AG08396 (cell line): Measurements from ENCODE around the gene LPAR6.
"Not testable (repeated sequence)": the region's sequence is repeated elsewhere in the genome, so short reads cannot be mapped to it uniquely, and the experiment has no call there.

Source experiments
- DNase-seq: peaks from one replicate; pipeline ENCODE4 v3.0.0; 2012; ENCODE audit warnings: low spot score, mixed read lengths

The LPAR6 gene, protein sequence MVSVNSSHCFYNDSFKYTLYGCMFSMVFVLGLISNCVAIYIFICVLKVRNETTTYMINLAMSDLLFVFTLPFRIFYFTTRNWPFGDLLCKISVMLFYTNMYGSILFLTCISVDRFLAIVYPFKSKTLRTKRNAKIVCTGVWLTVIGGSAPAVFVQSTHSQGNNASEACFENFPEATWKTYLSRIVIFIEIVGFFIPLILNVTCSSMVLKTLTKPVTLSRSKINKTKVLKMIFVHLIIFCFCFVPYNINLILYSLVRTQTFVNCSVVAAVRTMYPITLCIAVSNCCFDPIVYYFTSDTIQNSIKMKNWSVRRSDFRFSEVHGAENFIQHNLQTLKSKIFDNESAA

DNA sequence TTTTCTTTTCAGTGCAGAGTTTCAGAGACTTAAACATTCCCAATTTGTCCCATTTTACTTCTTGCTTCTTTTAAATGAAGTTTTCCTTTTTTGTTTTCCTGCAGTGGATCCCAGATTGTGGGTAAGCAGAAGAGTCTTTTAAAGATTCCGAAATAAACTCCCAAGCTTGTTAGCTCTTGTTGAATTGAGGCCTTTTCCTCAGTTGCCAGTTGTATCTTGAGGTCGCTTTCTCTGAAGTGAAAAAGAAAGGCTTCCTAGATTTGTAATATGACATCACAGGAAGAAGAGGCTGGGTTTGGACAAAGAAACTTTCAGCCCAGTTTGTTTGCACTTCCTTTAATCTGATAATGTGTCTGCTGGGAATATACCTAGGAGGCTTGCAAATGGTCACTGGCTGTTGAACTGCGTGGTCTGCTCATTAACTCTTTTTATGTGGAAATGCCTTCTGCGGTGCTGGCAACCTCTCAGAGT, at the start of gene LPAR6:
Gene LPAR6, minus strand, starts transcription at position 233 of the 471 bp plus-strand sequence. CDS start 690 bp downstream, outside the sequence.
- DNase-seq = peak; percentile 23

DNA sequence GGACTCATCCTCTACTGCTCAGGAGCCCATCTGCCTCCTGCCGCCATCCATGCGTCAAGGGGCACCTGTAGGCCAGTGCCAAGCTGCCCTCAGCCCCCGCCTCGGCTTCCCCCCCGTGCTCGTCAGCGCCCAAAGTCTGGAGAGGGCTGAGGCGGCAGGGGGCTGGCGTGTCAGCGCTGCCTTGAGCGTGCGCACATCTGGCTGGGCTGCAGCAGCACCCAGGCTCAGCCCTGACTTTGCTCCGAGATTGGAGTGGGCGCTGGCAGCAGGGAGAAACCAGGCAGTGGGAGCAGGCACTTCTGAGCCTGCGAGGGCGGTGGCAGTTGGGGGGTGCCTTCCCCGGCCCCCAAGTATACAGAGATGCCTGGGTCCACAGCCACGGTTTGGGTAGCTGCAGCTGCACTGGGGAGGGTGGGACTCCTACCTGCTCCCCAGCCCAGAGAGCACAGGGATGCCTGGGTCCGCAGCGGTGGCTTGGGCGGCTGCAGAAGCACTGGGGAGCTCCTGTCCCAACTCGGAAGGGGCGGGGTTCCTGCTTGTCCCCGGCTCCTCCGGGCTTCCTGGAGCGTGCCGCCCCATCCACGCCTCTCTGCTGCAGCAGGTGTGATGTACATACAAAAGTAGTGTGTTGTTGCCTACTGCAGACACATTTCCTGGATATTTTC, 44.8 kb upstream of the LPAR6 start:
- DNase-seq = no peak

DNA sequence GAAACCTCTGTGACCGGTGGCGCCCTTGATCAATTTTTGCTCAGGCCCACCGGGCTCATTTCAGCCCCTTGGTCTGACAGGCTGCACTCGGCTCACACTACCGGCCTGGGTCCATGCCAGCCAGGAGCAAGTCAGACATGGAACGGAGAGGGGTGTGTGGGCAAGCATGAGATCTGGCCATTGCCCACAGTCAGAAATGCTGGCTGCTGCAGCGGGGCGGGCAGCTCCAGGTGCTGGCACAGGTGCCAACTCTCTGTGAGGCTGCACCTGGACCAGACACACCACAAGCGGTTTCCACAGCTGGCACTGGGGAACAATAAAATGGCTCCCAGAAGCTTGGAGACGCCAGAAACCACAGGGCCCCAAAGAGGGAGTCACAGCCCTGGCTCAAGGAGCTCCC, 43.6 kb upstream of the LPAR6 start:
- no peak for DNase-seq

DNA sequence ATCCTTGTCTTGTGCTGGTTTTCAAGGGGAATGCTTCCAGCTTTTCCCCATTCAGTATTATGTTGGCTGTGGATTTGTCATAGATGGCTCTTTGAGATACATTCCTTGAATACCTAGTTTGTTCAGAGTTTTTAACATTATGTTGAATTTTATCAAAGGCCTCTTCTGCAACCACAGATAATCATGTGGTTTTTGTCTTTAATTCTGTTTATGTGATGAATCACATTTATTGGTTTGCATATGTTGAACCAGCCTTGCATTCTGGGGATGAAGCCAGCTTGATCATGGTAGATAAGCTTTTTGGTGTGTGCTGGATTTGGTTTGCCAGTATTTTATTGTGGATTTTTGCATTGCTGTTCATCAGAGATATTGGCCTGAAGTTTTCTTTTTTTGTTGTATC, 38.3 kb upstream of the LPAR6 start:
- not testable (repeated sequence) for DNase-seq

DNA sequence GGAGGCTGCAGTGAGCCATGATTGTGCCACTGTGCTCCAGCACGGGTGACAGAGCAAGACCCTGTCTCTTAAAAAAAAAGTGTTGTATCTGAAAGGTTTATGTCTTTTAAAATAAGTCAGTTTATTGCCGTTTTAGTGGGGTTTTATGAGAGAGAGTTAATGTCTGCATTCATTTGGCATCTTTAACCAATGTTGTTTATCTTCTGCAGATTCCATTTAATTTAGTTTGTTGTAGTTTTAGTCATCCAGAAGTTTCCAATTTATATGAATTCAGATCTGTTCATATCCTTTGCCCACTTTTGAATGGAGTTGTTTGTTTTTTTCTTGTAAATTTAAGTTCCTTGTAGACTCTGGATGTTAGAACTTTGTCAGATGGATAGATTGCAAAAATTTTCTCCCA, 36.7 kb upstream of the LPAR6 start:
- DNase-seq = no peak

DNA sequence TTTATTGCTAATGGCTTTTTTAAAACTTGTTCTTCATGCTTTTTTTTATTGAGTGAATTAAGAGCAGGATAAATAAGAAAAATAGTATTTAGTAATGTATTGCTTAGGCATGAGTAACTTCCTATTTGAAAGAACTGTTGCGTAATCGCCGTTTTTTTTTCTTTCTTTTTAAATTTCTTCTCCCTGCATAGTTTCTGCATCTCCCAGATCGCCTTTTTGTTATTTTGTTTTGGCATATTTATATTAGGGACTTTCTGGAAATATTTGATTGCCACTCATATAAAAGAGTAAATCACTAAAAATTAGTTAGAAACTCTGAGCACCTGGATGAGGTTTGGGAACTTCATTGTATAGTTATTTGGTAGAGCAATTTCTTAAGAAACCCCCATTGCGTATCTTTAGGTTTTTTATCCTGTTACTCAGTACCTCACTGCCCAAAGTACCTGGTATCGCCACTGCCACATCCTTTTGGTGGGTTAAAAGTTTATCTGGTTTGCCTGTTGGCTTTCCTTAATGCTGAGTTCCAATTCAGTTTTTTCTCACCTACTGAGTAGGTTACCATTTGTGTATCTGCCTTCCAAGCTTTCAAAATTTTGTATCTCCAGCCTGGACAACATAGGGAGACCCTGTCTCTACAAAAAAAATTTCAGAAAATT, 36.2 kb upstream of the LPAR6 start:
- DNase-seq = peak; percentile 24

DNA sequence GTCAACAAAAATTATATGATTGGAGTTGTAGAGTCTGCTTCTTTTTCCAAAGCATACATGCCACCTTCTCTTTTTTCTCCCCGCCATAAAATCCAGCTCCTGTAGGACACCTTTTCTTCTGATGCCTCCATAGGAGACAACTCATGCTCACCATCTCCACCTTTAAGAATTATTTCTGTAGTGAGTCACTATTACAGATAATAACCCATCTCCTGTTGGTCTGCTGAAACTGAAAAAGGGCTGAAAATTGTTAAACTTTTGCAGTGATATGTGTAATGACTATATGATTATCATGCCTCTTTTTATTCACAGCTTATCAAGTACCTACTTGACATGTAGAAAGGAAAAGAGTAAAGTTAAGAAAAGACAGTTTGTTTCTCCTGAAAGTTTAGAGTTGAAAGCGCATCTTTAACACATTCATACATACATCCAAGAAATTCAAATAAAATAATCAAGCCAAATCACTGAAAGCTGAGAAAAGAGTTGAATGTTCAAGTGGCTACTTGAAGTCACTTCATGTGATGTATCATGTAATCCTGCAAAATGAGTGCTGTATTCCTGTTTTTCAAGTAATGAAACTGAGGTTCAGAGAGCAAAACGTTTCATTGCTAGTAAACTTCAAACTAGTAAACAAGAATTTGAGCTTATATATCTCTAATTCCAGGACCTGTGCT, 35.5 kb upstream of the LPAR6 start:
- no peak for DNase-seq

DNA sequence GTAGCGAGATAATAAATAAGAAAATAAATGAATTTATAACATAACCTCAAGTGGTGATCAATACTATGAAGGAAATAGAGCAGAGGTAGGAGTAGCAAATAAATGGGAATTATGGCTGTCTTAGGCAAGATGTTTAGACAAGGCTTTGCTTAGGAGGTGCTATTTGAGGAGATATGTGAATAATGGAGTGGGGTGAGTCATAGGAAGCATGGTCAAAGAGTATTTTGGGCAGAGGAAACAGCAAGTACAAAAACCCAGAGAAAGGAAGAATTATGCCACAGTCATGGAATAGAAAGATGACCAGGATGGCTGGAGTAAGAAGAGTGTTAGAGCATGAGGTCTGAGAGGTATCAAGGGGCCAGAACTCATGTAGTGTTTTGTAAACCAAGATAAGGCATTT, 33.6 kb upstream of the LPAR6 start:
- DNase-seq = peak; percentile 41

DNA sequence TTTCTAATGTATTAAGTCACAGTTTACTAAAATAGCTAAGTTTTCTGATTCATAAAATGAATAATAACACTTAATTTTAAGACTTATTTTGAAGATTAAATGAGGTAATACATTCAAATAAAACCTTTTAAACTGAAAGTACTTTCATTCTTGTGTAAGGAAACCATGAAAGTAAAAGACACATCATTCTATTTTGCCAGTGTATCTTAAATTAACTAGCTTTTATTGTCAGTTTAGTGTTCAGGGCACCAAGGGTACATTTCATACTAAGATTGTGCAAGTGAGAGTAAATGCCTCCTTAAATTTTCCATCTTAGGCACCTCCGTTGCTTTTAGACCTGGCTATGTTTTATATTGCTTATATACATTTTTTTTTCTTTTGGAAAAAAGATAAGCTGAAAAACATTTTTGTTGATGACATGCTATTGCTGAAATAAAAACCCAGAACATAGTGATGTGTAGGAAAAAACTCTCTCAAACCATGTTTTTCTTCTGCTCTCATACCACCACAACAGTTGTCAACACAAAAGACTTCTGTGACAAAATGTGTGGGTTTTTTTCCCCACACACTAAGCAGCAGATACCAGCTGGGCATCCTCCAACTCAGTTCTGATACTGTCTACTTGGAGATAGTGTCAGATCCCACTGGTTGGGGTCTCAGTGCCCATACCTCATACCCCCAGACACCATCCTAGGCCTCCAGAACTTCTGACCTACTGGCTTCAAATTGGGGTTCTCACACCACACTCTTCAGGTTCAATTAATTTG, 30.7 kb upstream of the LPAR6 start:
- DNase-seq = no peak

DNA sequence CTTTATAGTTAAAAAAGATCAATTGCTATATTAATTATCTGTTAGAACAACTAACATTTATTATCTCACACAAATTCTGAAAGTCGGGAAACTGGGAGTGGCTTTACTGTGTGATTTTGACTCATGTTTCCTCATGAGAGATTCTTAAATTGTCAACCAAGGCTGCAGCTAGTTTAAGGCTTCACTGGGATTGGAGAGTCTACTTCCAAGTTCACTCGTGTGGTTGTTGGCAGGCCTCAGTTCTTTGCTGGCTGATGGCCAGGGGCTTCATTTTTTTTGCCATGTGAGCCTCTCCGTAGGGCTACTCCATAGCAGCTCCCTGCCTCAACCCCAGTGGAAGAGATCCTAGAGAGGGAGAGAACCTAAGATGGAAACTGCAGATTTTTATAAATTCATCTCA, 24.5 kb upstream of the LPAR6 start:
- peak; percentile 9 for DNase-seq

DNA sequence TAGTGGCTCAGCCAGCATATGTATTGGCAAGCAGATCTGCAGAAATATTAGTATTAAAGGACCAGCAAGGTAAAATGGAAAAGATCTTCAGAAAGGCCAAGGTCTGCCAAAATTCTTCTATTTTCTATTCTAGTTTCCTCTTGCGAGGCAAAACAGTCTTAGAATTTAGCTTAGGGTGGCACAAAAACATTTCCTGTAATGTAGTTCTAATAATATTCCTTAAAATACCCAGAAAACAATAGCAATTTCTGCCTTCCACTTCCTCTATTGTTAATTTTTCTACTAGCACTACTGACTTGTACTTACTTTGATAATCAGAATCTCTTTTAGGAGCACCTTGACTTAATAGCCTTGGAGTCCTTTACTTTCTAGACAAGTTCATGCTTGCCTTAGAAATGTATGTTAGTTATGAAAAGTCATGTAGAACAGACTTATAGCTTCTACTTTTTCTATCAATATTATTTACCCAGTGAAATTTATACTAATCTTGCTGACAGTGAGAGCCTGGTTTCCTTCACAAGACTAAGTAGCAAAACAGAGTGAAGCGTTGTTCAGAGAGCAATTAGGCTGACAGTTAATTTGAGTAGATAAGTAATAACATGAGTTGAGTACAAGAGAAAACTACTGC, 23.9 kb upstream of the LPAR6 start:
- no peak for DNase-seq

DNA sequence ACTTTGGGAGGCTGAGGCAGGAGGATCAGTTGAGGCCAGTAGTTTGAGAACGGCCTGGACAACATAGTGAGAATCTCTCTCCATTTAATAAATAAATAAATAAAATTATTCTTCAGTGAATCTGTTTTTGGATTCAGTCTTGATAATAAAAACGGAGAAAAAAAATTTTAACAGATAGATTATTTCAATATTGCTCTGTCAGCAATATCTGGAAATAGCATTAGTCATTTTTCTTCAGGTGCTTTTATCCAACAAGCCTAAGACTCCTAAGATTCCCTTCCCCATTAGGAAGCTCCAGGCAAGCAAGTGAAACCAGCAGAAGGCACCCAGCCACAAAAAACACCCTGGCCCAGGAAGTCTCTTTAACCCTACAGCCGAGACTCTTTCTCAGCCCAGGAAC, 21.3 kb upstream of the LPAR6 start:
- DNase-seq = no peak

DNA sequence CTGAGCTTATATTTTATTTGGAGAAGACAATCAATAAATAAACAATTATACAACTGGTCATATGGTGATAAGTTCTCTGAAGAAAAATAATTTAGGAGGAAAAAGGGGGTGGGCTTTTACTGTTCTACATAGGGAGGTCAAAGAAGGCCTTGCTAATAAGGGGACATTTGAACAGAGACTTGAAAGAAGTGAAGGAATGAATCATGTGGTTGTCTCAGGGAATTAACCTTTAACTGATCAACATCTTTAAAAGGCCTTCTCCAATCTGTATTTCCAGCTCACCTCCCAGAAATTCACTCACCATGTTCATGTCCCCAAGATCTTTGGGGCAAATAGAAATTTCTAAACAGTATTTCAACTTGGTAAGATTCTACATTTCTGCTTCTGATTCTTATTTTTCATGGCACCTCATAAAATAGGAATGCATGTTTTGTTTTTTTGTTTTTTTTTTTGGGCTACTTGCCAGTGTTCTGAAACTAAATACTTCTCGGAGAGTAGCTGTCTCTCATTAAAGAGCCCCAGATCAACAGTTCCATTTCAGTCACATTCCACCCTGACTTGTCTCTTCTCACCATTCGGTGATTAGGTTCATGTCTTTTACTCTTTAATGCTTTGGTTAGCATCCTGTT, 19.2 kb upstream of the LPAR6 start:
- peak; percentile 9 for DNase-seq

DNA sequence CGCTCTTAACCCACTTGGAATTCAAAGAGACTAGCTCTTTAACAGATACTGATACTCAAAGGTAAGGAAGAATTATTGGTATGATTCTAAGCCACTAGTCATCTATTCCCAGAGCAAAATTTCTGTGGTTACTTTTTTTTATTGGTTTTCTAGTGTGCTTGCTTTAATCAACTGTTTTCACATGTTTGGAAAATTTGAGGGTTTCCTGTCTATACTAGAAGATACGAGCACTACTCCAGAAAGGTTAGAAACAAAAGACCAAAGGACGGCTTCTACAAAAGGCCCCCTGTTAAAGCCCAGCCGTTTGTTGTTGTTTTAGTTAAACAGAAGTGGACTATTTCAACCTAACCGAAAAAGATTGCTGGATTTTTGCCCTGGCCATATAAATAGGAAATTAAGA, 18.5 kb upstream of the LPAR6 start:
- no peak for DNase-seq

DNA sequence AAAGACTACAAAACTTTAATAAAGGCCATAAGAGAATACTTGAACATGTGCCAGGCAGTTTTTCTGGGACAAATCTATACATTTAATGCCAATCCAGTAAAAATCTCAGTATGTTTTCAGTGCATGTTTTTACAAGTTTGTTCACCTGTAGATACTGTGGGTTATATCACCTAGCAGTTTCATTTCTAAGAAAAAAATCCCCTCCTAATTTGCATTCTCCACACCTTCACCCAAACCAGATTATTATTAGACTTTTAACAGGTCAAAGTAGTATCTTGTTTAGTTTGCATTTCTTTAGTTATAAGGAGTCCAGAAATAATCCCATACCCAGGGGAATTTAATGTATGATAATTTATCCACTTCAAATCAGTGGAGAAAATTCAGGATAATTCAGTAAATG, 17.0 kb upstream of the LPAR6 start:
- no peak for DNase-seq

DNA sequence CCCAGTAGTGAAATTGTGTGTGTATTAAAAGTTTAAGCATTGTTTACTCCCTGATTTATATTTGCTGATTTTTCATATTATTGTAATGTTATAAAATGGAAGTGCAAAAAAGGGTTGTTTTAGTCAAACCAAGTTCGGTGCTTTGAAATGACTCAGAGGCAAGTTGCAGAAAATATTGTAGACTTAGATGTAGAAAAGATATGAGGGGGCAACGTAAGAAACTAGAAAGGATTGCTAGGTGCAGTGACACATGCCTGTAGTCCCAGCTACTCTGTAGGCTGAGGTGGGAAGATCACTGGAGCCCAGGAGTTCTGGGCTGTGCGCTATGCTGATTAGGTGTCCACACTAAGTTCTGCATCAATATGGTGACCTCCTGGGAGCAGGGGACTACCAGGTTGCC, 16.1 kb upstream of the LPAR6 start:
- DNase-seq = no peak

DNA sequence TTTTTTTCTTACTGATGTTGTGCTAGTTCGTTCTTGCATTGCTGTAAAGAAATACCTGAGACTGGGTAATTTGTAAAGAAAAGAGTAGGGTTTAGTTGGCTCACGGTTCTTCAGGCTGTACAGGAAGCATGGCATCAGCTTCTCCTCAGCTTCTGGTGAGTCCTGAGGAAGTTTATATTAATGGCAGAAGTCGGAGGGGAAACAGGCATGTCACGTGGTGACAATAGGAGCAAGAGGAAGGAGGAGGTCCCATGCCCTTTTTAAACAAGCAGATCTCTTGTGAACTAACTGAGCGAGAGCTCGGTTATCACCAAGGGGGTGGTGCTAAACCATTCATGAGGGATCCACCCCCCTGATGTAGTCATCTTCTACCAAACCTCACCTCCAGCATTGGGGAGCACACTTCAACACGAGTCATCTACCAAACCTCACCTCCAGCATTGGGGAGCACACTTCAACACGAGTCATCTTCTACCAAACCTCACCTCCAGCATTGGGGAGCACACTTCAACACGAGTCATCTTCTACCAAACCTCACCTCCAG, 13.9 kb upstream of the LPAR6 start:
- DNase-seq = not testable (repeated sequence)

DNA sequence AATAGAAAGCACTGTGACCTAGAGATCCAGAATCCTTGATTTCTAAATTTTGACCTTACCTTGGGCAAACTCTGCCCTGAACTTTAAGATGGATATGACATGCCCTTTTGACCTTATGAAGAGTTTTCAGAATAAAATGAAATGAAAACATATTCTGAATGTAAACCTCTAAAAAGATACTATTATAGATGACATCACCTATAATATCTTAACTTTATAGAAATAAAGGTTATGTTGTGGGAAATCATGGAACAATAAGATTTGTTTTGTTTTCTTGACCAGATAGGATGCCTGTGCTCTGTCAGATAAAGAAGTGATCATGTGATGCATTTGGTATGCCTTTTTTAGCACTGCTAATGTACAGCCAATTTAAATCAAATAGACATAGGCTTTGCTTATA, 13.1 kb upstream of the LPAR6 start:
- no peak for DNase-seq

DNA sequence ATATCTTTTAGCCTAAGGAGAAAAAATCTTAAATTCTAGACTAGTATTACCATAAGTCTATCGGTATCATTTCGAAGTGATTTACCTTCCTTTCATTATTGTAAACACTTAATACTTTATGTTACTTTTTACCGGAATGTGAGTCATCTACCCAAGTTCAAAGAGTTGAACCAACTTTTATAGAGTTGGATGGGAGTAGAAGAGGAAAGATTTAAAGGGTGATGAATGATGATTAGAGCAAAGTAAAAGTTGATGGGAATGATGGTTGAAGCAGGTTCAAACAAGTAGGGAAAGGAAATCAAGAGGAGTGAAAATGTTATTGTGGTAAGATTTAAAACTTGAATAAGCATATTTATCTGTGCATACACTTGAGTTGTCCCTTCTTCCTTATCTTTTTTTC, 11.3 kb upstream of the LPAR6 start:
- no peak for DNase-seq

DNA sequence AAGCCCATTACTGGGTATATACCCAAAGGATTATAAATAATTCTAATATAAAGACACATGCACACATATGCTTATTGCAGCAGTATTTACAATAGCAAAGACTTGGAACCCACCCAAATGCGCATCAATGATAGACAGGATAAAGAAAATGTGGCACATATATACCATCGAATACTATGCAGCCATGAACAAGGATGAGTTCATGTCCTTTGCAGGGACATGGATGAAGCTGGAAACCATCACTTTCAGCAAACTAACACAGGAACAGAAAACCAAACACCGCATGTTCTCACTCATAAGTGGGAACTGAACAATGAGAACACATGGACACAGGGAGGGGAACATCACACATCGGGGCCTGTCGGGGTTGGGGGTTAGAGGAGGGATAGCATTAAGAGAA, 9.1 kb upstream of the LPAR6 start:
- DNase-seq = not testable (repeated sequence)

DNA sequence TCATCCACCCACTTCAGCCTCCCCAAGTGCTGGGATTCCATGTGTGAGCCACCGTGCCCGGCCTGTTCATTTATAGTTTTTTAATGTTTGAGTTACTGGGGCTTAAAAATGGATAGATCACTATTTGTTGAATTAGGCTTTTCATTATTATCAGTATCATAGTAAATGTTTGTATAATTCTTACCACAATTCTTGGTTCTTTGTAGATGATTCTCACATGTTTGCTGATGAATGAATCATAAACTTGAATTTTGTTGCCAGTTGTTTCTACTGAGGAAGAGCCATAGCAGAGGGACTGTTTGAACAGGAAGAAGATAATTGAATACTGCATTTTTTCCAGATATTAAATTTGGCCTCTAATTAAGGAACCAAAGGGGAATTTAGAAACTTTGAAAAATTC, 2.6 kb upstream of the LPAR6 start:
- no peak for DNase-seq
